CD4-positive, alpha-beta T cell treated with Interferon alpha-2 for 1 hour (primary cell): ENCODE data around the gene GAN.
A peak's percentile ranks its signal among the peaks of the same experiment; 100 is the strongest.

Source experiments
- DNase-seq, 2 donors: peaks; one replicate each; pipeline ENCODE4 v3.0.0-alpha.2; 2020 to 2022

The GAN gene, protein sequence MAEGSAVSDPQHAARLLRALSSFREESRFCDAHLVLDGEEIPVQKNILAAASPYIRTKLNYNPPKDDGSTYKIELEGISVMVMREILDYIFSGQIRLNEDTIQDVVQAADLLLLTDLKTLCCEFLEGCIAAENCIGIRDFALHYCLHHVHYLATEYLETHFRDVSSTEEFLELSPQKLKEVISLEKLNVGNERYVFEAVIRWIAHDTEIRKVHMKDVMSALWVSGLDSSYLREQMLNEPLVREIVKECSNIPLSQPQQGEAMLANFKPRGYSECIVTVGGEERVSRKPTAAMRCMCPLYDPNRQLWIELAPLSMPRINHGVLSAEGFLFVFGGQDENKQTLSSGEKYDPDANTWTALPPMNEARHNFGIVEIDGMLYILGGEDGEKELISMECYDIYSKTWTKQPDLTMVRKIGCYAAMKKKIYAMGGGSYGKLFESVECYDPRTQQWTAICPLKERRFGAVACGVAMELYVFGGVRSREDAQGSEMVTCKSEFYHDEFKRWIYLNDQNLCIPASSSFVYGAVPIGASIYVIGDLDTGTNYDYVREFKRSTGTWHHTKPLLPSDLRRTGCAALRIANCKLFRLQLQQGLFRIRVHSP

DNA sequence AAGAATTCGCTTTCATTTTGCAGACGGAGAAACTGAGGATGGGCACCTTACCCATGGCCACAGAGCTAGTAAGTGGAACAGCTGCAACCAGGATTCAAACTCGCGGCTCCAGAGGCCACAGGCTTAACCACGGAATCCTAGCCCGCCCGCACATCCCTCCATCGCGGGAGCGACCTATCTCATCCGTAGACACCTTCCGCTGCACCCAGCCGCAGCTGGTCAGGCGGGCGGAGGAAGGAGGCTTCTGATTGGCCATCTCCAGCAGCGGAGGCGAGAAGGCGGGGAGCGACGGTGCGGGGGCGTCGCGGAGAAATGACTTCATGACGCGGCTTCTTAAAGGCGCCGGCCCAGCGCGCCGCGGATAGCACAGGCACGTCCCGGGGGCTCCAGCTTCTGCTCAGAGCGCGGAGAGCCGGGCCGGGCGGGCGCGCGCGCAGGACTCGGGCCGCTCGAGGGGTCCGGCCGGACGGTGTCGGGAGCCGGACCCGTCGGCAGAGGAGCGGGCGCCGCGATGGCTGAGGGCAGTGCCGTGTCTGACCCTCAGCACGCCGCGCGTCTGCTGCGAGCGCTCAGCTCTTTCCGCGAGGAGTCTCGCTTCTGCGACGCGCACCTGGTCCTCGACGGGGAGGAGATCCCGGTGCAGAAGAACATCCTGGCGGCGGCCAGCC is at the start of gene GAN:
Gene GAN, plus strand, starts transcription at position 360 of the 668 bp plus-strand sequence. Its CDS starts 152 bp downstream, at position 512.
- DNase-seq, result peak; percentile 92 to 95

DNA sequence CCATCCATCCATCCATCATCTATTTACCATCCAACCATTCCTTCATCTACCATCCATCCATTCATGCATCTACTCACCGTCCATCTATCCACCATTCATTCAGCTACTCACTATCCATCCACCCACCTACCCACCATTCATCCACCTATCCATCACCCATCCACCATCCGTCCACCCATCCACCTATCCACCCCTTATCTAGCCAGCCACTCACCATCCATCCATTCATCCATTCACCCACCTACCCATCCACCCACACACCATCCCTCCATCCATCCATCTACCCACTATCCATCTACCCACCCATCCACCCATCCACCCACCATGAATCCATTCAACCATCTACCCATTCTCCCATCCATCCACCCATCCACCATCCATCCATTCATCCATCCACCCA is 49.7 kb upstream of the GAN start:
- no peak for DNase-seq

DNA sequence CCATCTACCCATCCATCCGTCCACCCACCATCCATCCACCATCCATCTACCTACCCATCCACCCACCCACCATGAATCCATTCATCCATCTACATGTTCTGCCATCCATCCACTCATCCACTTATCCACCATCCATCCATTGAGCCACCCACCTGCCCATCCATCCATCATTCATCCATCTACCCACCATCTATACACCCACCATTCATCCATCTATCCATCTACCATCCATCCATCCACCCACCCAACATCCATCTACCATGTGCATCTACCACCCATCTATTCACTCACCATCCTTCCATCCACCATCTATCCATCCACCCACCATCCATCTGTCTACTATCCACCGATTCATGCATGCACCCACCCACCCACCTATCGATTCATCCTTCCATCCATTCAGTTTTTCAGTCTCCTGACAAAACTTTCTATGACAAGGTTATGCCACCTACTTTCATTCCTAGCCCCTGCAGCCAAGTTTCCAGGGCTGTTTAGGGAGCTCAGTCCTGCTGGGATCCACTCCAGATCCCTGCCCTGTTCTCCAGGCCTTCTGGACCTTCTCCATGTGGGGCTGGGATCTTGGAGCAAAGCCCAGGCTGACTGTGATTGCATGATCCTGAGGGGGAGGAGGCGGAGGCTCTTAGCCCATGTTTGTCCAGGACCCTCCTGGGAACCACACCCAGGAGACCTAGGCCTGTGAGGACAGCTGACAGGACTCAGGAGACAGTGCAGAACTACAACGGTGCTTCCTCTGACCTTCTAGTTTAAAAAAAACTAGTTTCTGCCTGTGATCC is 48.9 kb upstream of the GAN start:
- DNase-seq, result no peak

DNA sequence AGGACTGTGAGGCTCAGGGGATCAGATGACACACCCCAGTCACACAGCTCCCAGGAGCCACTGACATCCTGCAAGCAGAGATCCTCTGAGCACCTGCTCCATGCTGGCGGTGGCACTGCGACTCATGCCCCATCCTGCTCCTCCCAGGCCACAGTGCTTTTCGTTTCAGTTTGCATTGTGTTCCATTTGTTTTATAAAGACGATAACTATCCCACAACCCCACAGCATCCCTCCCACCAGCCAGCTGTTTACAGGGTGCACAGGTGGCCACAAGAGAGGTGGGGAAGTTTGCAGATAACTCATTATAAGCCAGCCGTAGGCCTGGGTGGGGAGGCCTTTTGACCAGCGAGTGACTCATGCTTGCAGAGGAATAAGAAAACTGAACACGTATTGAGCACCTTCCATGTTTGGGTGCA is 48.1 kb upstream of the GAN start:
- DNase-seq, result no peak

DNA sequence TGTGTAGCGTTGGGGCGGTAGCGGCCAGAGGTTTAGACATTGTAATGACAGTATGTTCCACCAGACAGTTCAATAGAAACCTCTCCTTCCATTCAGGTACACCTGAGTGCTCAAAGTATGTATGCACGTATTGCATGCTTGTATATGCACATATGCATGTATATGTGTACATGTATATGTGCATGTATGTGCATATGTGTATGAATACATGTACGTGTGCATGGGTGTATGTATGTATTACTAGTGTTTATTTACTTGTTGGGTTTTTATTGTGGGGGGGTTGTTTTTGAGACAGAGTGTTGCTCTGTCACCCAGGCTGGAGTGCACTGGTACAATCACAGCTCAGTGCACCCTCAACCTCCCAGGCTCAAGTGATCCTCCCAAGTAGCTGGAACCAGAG is 46.3 kb upstream of the GAN start:
- DNase-seq, result no peak

DNA sequence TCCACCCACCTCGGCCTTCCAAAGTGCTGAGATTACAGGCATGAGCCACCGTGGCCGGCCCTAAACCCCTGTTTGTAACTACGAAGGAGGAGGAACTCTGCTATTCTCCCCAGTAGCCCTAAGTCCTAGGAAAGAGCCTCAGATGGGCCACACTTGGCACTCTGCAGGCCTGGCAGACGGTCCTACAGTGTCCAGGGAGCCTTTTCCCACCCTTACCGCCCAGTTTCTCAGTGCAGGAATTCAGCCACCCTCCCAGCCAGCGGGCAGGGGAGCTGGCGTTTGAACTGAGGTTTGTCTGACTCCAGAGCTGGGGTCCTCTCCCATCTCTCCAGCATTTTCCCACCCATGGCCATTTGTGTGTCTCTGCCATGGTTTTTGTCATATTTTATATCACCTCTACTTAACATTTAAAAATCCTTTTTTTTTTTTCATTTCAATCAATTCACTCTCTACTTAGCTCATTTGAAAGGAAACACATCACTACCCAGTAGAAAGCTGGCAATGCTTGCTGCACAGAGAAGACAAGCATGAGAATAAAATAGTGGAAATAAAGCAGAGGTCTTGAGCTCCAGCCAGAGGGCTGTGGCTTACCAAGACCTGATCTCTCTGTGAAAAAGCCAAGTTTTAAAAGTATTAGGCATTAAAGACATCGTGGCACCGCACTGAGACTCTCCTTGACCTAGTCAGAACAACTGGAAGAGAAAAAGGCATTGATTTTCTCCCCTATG is 41.4 kb upstream of the GAN start:
- DNase-seq, result no peak

DNA sequence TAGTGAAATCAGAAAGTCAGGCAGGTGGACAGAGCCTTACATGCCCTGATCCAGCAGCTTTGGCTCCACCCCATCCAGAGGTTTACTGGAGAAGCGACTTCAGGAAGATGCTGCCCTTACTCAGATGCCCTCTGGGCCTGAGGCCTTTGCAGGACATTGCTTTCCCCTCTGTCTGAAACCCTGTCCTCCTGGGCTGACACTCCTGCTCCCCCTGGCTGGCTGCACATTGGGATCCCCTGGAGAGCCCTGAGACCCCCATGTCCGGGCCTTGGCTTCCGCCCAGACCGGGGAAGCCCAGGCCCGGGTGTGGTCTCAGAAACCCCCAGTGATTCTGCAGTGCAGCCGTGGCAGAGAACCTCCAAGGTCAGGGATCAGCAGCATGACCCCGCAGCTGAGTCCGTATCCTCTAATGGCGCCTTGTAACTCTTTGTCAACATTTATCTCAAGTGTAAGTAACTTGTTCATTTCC is 39.7 kb upstream of the GAN start:
- DNase-seq, result no peak

DNA sequence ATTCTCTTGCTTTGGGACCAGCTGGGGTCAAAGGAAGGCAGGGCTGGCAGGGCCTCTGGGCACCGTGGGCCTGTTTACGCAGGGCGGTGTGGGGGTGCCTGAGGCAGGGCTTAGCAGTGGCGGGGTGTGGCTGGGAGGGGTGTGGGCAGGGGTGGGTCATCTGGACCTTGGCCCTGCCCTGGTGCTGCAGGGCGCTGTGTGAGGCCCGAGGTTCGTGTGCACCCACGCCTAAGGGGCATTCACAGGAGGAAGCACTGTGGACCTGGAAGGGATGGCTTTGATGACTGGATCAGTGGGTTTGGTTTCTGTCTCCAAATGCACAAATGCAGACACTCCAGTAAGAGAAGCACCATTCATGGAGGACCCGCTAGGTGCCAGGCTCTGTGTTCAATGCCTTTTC is 39.0 kb upstream of the GAN start:
- DNase-seq, result no peak

DNA sequence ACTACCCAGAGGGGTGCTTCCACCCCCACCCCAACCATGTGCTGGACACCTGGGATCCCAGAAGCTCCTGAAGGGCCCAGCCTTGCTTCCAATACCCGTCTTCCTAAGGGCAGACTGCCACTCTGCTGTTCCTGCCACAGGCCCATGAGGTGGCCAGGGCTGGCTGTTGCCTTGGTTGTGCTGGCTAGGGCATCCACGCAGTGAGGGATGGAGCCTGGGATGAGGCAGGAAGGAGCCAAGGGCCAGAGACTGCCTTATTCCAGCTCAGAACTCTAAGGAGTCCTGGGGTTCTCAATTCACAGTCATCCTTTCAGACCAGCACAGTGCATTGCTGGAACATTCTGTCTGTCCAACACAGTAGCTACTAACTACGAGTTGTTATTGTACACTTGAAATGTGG is 38.4 kb upstream of the GAN start:
- DNase-seq, result no peak

DNA sequence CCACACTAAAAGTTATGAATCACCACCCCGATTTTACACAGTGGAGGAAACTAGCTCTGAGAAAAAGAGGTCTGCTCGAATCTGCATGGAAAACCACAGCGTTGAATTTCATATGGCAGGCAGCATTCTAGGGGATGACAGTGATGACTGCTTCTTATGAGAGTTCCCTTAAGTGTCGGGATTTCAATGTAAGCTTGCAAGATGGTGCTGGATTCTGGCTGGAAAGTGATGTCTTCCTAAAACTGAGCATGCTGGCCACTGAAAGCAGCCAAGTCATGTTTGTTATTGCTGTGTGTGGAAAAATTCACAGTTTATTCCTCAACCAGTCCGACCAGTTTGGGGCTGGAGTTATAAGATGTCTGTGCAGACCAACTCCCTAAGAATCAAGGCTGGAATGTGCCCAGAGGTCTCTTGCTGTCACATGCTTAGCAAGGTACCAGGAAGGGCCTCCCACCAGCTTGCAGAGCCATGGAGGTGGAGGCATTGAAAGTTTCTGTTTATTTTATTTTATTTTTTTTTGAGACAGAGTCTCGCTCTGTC is 37.2 kb upstream of the GAN start:
- no peak for DNase-seq

DNA sequence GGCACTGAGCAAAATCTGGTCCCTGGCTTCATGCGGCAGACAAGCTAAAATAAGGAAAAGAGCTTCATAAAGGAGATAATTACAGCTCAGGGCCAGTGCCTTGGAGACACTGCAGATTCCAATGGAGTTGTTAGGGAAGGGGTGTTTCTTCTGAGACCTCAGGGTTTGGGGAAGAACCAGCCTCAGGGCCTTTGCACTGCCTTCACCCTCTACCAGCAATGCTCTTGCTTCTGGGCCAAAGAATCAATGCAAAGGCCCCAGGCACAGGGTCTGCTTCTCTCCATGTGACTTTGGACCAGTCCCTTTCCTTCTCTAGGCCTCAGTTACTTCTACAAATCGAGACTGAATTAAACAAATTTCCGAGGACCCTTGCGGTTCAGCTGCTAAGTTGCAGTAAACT is 36.2 kb upstream of the GAN start:
- no peak for DNase-seq

DNA sequence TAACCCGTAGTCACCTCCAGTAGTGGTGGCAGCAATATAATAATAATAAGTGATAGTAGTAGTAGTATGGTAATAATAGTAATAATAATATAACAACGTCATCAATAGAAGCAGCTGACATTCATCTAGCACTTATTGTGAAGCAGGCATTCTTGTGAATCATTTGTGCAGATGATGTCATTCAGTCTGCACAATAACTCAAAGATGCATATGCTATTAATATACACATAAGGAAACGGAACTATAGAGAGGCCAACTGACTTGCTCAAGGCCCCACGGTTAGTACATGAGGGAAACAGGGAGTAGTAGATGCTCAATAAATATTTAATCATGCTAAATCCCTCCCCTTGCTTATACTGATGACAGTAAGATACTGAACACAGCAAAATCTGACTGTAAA is 35.4 kb upstream of the GAN start:
- no peak for DNase-seq

DNA sequence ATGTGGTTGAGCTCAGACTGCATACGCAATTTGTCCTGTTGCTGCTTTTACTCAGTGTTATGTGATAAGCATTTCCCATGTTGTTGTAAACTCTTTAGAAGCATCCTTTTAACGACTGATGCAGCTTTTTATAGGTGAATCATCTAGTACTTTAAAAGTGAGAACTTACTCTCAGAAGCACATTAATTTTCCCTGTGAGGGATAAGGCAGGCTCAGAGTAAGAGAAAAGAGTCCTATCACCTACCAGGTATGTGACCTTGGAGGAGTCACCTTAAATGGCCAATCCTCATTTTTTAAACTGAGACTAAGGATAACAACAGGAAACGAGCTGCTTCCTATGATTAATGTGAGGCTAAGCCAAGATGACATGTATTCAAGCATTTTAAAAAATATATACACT is 34.4 kb upstream of the GAN start:
- no peak for DNase-seq

DNA sequence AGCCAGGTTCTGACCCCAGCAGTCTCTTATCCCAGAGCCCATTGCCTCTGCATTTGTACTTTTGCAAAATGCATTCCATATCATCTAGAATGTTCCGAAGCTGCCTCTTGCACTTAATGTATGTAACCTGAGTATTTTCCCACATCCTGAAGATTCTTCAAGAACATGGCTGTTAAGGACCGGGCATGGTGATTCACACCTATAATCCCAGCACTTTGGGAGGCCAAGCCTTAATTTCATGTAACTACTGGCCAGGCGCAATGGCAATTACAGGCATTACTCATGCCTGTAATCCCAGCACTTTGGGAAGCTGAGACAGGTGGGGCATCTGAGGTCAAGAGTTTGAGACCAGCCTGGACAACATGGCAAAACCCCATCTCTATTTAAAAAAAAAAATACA is 31.7 kb upstream of the GAN start:
- DNase-seq, result no peak

DNA sequence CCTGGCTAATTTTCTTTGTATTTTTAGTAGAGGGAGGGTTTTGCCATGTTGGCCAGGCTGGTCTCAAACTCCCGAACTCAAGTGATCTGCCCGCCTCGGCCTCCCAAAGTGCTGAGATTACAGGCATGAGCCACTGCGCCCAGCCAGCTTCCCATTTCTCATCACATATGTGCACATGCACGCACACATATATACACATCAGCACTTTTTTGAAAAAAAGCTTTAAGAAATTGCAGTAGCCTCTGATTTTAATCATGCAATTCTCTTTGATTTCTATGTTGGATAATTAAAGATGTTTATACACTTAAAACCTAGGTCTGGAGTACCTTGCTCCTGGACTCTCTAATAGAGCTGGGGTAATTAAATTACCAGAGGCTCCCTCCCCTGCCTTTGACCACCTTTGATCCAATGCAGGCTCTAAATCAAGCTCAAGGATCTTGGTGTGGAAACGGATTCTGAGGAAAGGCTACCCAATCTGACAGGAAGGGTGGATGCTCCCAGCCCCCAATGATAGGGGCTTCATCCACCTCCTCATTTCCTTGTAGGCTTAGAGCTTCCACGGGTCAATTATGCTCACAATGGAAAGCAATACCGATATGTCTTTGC is 29.7 kb upstream of the GAN start:
- no peak for DNase-seq

DNA sequence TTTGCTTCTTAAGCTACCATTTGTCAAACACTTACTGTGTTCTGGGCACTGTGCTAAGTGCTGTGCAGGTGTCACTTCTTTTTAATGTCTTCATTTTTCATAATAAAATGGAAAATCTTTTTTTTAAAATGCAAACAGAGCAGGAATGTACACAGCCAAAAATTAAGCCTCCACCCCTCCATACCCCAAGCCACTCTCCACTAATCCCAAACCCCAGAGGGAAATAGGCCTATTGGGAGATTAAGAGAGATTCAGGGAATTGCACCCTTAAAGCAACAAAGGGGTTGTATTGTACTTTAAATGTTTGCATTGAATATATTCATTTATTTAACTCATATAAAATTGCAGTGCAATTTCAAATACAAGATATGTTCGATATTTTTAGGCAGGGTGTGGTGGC is 28.6 kb upstream of the GAN start:
- DNase-seq, result no peak

DNA sequence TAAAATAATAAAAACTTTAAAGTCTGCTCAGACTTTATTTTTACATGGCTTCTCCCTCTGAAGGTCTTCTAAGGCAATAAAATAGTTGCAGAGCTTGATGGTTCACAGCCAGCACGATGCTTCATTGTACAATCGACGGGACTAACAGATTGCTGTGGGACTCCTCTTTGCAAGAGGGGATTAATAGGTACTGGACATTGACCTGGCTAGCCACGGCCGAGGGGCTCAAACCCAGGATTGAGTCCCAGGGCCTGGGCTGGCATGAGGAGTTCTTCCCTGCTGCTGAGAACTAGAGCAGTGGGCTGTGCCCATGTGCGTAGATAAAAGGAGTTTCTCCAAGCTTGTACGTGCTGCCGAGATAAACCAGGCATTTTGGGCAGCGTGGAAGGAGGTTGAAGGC is 23.6 kb upstream of the GAN start:
- DNase-seq, result no peak

DNA sequence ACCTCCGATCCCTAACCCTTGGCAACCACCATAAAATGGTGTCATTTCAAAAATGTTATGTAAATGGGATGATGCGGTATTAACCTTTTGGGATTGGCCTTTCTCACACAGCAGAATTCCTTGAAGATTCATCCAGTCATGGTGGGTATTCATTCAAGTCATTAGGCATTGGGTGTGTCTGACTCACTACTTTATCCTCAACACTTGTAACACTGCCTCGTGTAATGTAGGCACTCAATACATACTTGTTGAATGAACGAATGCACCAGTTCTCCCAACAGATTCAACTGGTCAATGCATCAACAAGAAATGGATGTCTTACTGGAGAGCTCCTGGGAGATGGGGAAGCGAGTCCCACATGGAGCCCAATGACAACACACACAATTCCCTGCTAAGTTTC is 21.8 kb upstream of the GAN start:
- no peak for DNase-seq

DNA sequence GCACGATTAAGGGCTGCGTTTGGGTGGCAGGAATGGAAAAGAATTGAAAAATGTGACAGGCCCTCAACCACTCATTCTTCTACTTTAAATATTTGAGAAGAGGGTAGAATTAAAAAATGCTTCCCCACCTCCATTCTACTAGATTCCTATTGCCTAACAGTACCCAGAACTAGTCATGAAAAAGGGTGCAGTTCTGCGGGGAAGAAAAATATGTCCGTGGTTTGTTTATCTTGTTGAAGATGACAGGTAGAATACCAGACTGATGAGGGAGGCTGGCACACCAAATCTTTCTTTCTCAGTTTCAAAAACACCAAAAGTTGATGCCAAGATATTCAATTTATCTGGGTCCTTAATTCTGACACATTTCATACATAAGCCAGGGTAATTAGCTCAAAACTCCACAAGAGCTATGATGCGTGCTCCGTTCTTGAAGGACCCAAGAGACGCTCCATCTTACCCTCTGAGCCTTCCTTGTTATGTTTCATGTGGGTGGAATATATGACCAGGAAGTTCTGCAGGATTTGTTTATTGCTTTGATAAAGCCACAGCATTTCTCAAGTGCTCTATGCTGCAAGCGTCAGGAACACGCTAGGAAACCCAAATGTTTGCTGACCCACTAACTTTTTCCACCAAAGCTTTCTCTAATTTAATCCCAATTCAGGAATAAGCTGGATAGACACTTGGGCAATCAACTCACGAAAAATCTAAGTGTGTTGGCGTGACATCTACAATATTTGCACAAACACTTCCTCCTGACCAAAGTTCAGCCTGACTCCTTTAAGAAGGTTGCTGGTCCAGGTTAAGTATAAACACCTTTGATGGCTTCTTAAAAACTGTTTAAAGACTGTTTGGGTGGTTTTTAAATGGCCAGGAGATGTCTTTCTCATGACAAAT is 20.6 kb upstream of the GAN start:
- DNase-seq, result no peak

DNA sequence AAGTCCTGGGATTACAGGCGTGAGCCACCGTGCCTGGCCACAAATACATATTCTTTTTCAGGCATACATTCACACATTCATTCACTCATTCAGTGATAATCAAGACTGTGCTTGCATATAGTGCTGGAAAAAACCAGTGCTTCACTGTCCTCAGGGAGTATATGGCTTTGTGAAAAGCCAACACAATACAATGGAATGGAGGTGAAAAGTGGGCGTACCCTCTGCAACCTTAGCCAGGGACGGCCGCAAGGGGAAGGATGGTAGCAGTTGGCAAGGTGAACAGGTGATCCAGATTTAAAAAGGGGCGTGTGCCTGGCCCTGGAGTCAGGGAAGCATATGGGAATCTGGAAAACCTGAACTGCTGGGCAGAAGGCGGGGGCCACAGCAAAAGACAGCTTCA is 18.1 kb upstream of the GAN start:
- DNase-seq, result no peak

DNA sequence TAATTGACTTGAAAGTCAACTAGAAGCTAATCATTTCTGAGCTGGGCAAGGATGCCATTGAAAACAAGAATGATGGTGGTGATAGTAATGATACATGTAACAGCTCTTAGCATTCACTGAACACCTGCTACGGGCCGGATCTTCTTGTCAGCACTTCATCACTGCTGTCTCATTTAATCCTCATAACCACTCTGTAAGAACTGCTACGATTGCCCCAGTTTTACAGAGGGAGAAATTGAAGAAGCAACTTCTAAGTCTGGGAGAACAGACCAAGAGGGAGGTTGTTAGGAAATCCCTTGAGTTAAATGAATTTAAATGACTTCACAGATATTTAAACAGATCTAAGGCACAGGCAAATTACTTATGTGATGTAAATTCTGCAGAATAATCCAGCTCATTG is 7.0 kb upstream of the GAN start:
- no peak for DNase-seq
